Fibroblast of lung (primary cell): ENCODE measurements around the gene TLE5.

Experiments used
- CTCF ChIP-seq, 2 donors: IDR thresholded peaks in 1 of 2; conservative IDR thresholded peaks in 1 of 2; 1 replicate in 1 of 2; 2 replicates in 1 of 2; pipeline ENCODE4 v1.5.1; 2011 to 2012; ENCODE audit warnings: low read length in 2 of 2, control low read depth in 1 of 2, inconsistent platforms in 1 of 2, low read depth in 1 of 2, mild to moderate bottlenecking in 1 of 2
- EZH2 ChIP-seq: IDR thresholded peaks from 2 replicates; pipeline ENCODE4 v1.5.1; 2012; ENCODE audit warnings: low read length, control low read depth, mild to moderate bottlenecking; ENCODE audit errors: missing control alignments

- TF ChIP-seq EZH2 (no peak), CTCF (conservative IDR thresholded peaks at IDR 0.05 in 1 of 2, IDR thresholded peaks at IDR 0.05 in 1 of 2; ENCODE audit: low read depth in 1 of 2, low read length in 2 of 2) (no peak)
These were observed 26.7 kb downstream of the TLE5 start for GRCh38 chr19:3035542-3036118.
